BLaER1 (cell line): ENCODE data around the gene SSBP2.
A peak's percentile ranks its signal among the peaks of the same experiment; 100 is the strongest.

Source experiments
- H3K27ac ChIP-seq: shearing (Covaris generic); formaldehyde crosslinking; 2 replicates; pipeline ENCODE4 v1.8.1; 2022
- H3K27me3 ChIP-seq: shearing (Covaris generic); formaldehyde crosslinking; 2 replicates; pipeline ENCODE4 v1.8.1; 2022
- H3K36me3 ChIP-seq: shearing (Covaris generic); formaldehyde crosslinking; 2 replicates; pipeline ENCODE4 v1.8.1; 2022
- H3K4me1 ChIP-seq: shearing (Covaris generic); formaldehyde crosslinking; 2 replicates; pipeline ENCODE4 v1.8.1; 2022
- H3K4me2 ChIP-seq: shearing (Covaris generic); formaldehyde crosslinking; 2 replicates; pipeline ENCODE4 v1.8.1; 2022
- H3K4me3 ChIP-seq: shearing (Covaris generic); formaldehyde crosslinking; 2 replicates; pipeline ENCODE4 v1.8.1; 2022
- H3K9ac ChIP-seq: shearing (Covaris generic); formaldehyde crosslinking; 2 replicates; pipeline ENCODE4 v1.8.1; 2022
- H3K9me3 ChIP-seq: shearing (Covaris generic); formaldehyde crosslinking; 2 replicates; pipeline ENCODE4 v1.8.1; 2022
- H4K20me1 ChIP-seq: shearing (Covaris generic); formaldehyde crosslinking; 2 replicates; pipeline ENCODE4 v1.8.1; 2022
- Cebpa-rat ChIP-seq: shearing (Covaris generic); IDR thresholded peaks from 2 replicates; pipeline ENCODE4 v1.8.1; 2022

The SSBP2 gene

DNA sequence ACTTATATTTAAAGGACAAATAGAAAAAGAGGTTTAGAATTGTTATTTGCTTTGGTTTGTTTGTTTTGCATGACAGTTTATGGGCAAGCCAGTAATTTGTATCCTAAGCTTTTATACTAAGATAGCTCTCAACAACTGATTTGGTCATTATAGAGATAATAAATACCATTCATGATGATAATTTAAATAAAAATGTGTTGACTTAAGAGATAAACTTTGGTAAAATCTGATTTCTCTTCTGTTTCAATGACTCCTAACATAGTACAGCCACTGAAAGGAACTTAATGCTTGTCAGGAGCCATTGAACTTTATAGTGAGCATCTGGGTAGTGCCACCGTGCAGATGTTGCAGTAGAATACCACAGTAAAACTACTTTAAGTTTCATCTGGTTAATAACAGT lies 196.2 kb downstream of the SSBP2 start:
- no peak overlapping the region for H3K9ac ChIP-seq
- no peak for TF ChIP-seq Cebpa-rat
- no peaks in the 10 kb centered on the region for H3K27me3 ChIP-seq
- no peak overlapping the region for H3K4me2 ChIP-seq
- no peak overlapping the region for H3K27ac ChIP-seq
- no peaks in the 10 kb centered on the region; the same call in 1 of the 2 replicates for H3K9me3 ChIP-seq
- H3K4me1 ChIP-seq = peaks cover 8% of the 10 kb centered on the region
- peaks cover 33% of the 10 kb centered on the region for H3K36me3 ChIP-seq
- H3K4me3 ChIP-seq = no peak overlapping the region
- no peaks in the 10 kb centered on the region for H4K20me1 ChIP-seq

DNA sequence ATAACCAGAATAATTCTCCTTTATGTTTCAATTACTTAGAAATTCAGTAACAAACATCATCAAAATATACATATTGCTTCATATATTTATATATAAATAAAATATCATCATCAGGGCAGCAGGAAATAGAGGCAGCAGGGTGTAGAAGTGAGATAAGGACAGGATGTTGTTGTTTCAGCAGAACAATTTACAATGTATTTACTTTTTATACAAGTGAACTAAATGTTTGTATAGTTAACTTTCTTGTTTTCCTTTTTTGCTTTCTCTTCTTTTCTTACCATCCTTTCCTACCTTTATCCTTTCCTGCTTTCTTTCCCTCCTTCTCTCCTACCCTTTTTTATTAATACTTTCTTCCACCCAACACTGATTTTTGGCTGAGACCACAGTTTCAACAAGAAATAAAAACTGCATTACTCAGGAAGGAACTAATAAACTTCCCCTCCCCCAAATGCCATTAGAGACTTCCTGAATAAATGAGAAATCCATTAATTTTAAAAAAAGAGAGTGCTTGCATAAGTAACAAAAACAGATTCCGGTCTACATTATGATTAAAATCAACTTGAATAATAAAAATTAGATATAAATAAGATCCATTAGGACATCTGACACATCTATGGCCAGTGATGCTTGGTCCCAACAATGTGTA lies 197.2 kb downstream of the SSBP2 start:
- Histone ChIP-seq H3K4me1 (peaks cover 8% of the 10 kb centered on the region), H3K27me3 (no peaks in the 10 kb centered on the region), H3K9me3 (no peaks in the 10 kb centered on the region; the same call in 1 of the 2 replicates), H3K9ac (no peak overlapping the region), H3K27ac (no peak overlapping the region), H4K20me1 (no peaks in the 10 kb centered on the region), H3K4me3 (no peak overlapping the region), H3K4me2 (peak overlapping the region; percentile 50), H3K36me3 (peaks cover 34% of the 10 kb centered on the region)
- TF ChIP-seq Cebpa-rat = no peak

DNA sequence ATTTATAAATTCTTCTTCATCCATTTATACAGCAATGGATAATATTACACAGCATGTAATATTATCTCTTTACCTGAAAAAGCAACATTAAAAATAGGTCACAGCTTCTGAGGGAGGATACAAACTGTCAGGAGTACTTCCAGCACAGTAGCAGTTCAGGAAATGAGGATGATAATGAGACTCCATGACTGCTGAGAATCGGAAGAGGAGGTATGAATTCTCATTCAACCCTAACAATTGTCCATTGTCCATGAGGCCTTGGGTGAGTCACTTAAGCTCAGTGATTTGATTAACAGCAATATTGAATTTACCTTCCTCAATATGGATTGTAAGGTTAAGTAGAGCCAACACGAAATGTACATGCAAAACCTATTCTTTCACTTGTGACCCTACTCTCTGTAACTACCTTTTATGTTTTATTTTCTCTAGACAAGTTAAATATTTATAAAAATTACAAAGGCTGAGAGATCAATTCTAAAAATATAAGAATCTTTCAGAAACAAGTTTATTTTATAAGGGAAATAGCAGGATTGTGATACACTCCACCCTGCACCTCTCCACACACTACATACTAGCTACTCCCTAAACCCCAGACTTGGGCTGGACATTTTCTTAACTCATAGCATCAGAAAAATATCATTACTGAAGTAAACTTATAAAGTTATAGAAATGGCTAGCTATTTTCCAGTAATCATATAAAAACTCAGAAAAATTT lies 197.9 kb downstream of the SSBP2 start:
- Histone ChIP-seq H3K4me1 (peaks cover 8% of the 10 kb centered on the region), H4K20me1 (no peaks in the 10 kb centered on the region), H3K27ac (no peak overlapping the region), H3K9me3 (no peaks in the 10 kb centered on the region; the same call in 1 of the 2 replicates), H3K9ac (no peak overlapping the region), H3K4me3 (no peak overlapping the region), H3K36me3 (peaks cover 37% of the 10 kb centered on the region), H3K4me2 (no peak overlapping the region), H3K27me3 (no peaks in the 10 kb centered on the region)
- TF ChIP-seq Cebpa-rat = no peak

DNA sequence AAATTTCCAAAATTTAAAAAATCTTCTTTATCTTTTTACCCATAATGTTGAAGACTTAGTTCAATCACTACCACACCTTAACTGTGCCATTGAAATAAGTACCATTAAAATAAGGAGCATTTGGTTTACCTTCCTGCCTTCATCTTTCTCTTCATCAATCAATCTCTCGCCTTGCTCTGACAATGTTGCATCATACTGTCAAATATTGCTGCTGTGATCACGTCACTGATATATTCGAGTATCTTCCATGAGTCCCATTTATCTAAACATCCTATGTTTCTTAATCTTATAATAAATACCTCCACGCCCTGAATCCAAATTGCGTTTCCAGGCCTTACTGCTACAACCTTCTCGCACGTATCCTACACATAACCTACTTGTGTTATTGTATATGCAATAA lies 201.8 kb downstream of the SSBP2 start:
- Histone ChIP-seq H4K20me1 (no peaks in the 10 kb centered on the region), H3K27ac (no peak overlapping the region), H3K4me1 (peaks cover 8% of the 10 kb centered on the region), H3K4me2 (no peak overlapping the region), H3K36me3 (peaks cover 54% of the 10 kb centered on the region), H3K27me3 (no peaks in the 10 kb centered on the region), H3K9me3 (peaks cover 7% of the 10 kb centered on the region), H3K4me3 (no peak overlapping the region), H3K9ac (no peak overlapping the region)
- no peak for TF ChIP-seq Cebpa-rat

DNA sequence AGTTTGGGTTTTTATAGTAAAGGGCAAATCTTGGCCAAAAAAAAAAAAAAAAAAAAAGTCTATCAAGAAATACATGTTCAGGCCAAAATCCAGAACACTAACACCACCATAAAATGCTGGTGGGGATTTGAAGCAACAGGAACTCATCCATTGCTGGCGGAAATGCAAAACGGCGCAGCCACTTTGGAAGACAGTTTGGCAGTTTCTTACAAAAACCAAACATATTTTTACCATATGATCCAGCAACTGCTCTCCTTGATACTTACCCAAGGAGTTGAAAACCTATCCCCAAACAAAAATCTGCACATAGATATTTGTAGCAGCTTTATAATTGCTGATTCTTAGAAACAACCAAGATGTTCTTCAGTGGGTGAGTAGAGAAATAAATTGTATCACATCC lies 203.9 kb downstream of the SSBP2 start:
- Histone ChIP-seq H3K27me3 (no peaks in the 10 kb centered on the region), H4K20me1 (no peaks in the 10 kb centered on the region), H3K4me1 (no peaks in the 10 kb centered on the region), H3K9me3 (peaks cover 27% of the 10 kb centered on the region), H3K4me2 (no peak overlapping the region), H3K36me3 (peaks cover 64% of the 10 kb centered on the region), H3K27ac (no peak overlapping the region), H3K9ac (no peak overlapping the region), H3K4me3 (no peak overlapping the region)
- TF ChIP-seq Cebpa-rat = no peak

DNA sequence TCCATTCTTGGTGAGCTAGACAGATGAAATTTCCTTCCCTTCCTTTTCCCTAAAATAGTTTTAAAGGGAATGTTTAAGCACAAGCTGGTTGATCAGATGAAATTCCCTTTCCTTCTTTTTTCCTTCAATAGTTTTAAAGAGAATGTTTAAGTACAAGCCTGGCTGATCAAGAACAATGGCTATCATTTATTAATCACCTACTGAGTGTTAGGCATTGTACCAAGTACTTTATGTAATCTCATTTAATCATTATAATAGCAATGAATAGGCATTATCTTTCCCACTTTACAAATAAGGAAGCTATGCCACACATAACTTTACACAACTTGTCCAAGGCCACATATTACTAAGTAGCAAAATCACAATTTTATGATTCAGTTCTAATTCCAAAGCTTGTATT lies 205.0 kb downstream of the SSBP2 start:
- Histone ChIP-seq H3K4me2 (no peak overlapping the region), H3K4me3 (no peak overlapping the region), H3K4me1 (no peaks in the 10 kb centered on the region), H3K36me3 (peaks cover 72% of the 10 kb centered on the region), H3K9ac (no peak overlapping the region), H4K20me1 (no peaks in the 10 kb centered on the region), H3K27ac (no peak overlapping the region), H3K9me3 (peaks cover 38% of the 10 kb centered on the region), H3K27me3 (no peaks in the 10 kb centered on the region)
- no peak for TF ChIP-seq Cebpa-rat

DNA sequence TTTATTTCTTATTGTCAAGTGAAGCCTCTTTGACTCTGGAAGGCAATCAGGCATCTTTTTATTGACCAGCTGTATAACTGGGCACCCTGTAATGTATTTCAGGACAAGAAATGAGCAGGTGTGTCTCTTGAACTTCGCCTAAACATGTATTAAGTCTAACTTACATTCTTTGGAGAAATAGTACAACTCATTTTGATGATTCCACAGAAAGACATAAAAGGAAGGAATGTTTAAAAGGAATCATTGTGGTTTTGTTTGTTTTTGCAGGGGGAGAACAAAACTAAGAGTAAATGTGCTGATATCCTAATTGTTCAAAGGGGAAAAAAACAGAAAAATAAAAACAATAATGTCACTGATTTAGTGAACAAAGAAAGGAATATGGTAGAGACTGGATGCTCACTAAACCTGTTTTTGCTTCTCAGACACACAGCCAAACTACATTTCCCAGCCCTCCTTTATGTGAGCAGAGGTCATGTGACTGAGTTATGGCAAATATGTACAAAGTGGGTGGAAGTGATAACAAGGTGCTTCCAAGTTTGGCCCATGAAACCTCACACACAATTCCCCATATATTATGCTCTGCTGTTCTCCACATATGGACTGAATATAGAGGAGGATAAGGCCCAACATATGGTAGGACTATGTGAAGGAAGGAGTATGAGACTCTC lies 206.4 kb downstream of the SSBP2 start:
- Histone ChIP-seq H3K36me3 (peaks cover 70% of the 10 kb centered on the region), H3K4me3 (no peak overlapping the region), H3K4me2 (no peak overlapping the region), H3K9ac (no peak overlapping the region), H3K27ac (no peak overlapping the region), H3K9me3 (peaks cover 52% of the 10 kb centered on the region), H3K27me3 (no peaks in the 10 kb centered on the region), H3K4me1 (no peaks in the 10 kb centered on the region), H4K20me1 (no peaks in the 10 kb centered on the region)
- TF ChIP-seq Cebpa-rat = no peak

DNA sequence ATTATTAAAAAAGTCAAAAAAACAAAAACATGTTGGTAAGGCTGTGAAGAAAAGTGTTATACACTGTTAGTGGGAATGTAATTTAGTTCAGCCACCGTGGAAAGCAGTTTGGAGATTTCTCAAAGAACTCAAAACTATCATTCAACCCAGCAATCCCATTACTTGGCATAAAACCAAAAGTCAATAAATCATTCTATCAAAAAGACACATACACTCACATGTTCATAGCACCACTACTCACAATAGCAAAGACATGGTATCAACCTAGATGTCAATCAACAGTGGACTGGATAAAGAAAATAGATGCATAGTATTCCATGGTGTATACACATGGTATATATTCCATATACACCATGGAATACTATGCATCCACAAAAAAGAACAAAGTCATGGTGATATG lies 208.7 kb downstream of the SSBP2 start:
- Histone ChIP-seq H3K9ac (no peak overlapping the region), H3K27me3 (no peaks in the 10 kb centered on the region), H3K4me1 (peaks cover 19% of the 10 kb centered on the region), H3K27ac (no peak overlapping the region), H3K36me3 (peaks cover 60% of the 10 kb centered on the region), H4K20me1 (no peaks in the 10 kb centered on the region), H3K9me3 (peaks cover 63% of the 10 kb centered on the region), H3K4me2 (no peak overlapping the region), H3K4me3 (no peak overlapping the region)
- no peak for TF ChIP-seq Cebpa-rat

DNA sequence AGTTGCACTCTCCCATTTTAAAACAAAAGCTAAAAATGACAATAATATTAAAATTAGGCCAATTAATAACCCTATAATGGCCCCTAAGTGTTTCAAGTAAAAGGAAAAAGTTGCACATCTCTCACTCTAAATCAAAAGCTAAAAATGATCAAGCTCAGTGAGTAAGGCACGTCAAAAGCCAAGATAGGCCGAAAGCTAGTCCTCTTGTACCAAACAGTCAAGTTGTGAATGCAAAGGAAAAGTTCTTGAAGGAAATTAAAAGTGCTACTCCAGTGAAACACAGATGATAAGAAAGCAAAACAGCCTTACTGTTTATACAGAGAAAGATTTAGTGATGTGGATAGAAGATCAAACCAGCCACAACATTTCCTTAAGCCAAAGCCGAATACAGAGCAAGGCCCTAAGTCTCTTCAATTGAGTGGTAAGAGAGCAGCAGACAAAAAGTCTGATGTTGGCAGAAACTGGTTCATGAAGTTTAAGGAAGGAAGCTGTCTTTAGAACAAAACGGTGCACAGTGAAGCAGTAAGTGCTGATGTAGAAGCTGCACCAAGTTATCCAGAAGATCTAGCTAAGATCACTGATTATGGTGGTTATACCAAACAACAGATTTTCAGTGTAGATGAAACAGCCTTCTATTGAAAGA lies 212.9 kb downstream of the SSBP2 start:
- Histone ChIP-seq H3K4me3 (no peak overlapping the region), H3K27me3 (no peaks in the 10 kb centered on the region), H3K36me3 (peaks cover 50% of the 10 kb centered on the region), H3K27ac (peak overlapping the region; percentile 33; the same call in 1 of the 2 replicates), H3K4me2 (peak overlapping the region; percentile 65), H3K9me3 (peaks cover 46% of the 10 kb centered on the region), H3K4me1 (peaks cover 51% of the 10 kb centered on the region), H3K9ac (0 out of 2 replicates have a peak overlapping the region, but pooled peaks have one; percentile 11), H4K20me1 (peaks cover 11% of the 10 kb centered on the region; the same call in 1 of the 2 replicates)
- TF ChIP-seq Cebpa-rat = no peak
